GM13976 (cell line): ENCODE results near the gene SH3BP2.
A peak's percentile ranks its signal among the peaks of the same experiment; 100 is the strongest.

Source experiments
- DNase-seq: peaks from one replicate; pipeline ENCODE4 v3.0.0; 2012; ENCODE audit warnings: low spot score
- in situ Hi-C: fragments of 300-500 bp; cut with MboI; formaldehyde crosslinking; loops from one replicate; pipeline ENCODE4 v1.12.0; 2022; ENCODE audit warnings: low sequenced_read_pairs, mixed read lengths, inconsistent platforms; ENCODE audit not compliant: unreplicated experiment
- TF ChIP-seq, protein P1 (sequence below): IDR thresholded peaks from 2 replicates; pipeline ENCODE4 v1.5.1; 2012; ENCODE audit warnings: borderline replicate concordance, mild to moderate bottlenecking; ENCODE audit not compliant: insufficient read depth; ENCODE audit errors: extremely low read depth, missing control alignments, control extremely low read depth

Gene SH3BP2, protein sequence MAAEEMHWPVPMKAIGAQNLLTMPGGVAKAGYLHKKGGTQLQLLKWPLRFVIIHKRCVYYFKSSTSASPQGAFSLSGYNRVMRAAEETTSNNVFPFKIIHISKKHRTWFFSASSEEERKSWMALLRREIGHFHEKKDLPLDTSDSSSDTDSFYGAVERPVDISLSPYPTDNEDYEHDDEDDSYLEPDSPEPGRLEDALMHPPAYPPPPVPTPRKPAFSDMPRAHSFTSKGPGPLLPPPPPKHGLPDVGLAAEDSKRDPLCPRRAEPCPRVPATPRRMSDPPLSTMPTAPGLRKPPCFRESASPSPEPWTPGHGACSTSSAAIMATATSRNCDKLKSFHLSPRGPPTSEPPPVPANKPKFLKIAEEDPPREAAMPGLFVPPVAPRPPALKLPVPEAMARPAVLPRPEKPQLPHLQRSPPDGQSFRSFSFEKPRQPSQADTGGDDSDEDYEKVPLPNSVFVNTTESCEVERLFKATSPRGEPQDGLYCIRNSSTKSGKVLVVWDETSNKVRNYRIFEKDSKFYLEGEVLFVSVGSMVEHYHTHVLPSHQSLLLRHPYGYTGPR

DNA sequence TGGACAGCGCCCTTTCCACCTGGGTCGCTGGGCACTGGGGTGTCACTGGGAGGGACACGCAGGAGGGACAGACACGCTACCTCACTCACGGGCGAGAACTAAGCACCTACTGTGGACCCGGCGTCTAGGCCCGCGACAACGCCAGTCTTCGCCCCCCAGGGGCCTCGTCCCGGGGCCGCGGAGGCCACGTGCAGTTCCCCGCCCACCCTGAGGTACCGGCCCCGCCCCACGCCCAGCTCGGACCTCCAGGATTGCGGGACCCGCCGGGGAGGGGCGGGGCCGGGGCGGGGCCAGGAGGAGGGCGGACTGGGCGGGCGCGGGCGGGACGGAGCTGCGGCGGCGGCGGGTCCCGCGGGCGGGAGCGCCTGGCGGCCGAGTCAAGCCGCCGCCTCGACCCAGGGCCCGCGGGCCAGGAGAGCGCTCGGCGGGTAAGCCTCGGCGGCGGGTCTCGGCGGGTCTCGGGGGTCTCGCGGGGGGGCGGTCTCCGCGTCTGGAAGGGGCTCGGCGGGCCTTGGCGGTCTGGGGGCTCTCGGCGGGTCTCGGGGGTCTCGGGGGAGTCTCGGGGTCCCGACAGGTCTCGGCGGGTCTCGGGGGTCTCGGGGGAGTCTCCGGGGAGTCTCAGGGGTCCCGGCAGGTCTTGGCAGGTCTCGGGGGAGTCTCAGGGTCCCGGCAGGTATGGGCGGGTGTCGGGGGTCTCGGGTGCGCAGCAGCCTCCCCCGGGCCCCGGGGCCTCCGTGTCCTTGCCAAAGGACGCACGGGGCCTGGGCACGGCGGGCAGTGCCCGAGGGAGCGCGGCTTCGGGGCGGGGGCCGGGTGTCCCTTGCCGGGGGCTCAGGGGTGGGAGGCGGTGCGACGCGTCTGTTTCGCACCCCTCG is at the start of gene SH3BP2:
TSS of gene SH3BP2 (plus strand) at position 375 of the 875 bp plus-strand sequence. CDS start 27,533 bp downstream, outside the sequence.
- peak; percentile 91 for DNase-seq

DNA sequence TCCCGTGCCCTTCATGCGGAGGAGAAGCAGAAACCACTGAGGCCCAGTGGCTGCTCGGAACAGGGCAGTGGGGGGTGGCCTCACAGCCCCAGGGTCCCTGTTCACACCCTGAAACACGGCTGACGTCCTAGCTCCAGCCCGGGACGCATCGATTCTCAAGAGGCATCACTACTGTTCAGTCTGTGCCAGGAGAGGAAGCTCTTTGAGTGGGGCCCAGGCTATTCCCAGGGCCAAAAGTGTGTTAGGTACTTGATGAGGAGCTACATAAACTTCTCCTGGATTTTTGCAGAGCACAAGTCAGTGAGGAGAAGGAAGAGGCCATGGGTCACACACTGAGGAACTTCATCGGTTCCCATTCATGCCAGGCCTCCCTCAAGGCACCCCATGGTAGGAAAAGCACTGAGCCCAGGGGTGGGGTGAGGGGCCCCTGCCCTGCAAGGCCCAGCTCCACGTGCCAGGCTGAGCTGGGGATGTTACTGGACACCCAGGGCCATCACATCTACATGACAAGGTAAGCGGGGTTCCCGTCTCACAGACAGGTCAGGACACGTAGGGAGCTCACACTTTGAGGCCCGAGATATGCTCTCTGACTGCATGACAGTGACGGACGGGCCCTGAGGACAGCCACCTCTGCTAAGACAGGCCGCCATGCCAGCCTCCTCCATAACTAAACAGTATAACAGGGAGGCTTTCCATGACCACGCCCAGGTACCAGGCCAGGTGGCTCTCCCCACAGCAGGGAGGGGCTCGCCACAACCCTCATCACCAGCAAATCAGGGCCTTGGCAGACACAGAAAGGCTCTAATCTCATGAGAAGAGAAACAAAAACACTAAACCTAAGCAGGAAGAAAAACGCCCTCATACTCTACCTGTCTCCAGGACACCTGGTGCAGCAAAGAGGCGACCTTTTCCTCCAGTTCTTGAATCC is 49.1 kb upstream of the SH3BP2 start:
- DNase-seq = no peak
- in situ Hi-C loops = no loop called here
- TF ChIP-seq, protein P1, sequence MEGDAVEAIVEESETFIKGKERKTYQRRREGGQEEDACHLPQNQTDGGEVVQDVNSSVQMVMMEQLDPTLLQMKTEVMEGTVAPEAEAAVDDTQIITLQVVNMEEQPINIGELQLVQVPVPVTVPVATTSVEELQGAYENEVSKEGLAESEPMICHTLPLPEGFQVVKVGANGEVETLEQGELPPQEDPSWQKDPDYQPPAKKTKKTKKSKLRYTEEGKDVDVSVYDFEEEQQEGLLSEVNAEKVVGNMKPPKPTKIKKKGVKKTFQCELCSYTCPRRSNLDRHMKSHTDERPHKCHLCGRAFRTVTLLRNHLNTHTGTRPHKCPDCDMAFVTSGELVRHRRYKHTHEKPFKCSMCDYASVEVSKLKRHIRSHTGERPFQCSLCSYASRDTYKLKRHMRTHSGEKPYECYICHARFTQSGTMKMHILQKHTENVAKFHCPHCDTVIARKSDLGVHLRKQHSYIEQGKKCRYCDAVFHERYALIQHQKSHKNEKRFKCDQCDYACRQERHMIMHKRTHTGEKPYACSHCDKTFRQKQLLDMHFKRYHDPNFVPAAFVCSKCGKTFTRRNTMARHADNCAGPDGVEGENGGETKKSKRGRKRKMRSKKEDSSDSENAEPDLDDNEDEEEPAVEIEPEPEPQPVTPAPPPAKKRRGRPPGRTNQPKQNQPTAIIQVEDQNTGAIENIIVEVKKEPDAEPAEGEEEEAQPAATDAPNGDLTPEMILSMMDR = no peak

More for the DNA sequence above, at the start of gene SH3BP2:
- in situ Hi-C loops = no loop called here
- TF ChIP-seq, protein P1 = no peak

DNA sequence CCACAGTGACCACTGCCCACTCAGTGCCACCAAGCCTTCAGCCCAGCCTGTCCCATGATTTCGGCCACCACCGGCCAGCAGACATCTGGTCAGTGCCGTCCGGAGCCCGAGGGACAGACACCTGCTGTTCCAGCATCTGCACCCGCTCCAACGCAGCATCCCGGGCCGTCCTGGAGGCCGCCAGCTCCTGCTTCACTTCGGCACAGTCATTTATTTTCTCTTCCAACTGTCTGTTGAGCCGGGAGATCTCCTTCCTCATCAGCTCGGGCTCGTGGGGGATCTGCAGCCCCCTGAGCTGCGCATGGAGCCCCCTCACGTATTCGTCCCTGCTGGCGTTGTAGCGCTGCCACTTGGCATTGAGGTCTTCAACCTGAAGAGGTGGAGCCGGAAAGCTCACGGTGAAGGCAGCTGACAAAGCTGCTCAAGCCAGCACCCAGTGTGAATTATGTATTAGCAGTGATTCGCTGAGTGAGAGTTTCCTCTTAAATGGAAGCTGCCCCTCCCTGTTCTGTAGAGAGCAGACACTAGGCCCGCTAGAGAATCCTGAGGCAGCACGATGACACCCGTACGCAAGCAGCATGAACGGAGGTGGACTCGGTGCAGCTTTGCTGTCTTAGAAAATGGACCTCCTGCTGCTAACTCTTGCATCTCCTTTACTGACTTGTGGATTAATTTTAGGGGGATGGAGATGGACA is 48.2 kb upstream of the SH3BP2 start:
- in situ Hi-C loops = no loop called here
- DNase-seq = no peak

DNA sequence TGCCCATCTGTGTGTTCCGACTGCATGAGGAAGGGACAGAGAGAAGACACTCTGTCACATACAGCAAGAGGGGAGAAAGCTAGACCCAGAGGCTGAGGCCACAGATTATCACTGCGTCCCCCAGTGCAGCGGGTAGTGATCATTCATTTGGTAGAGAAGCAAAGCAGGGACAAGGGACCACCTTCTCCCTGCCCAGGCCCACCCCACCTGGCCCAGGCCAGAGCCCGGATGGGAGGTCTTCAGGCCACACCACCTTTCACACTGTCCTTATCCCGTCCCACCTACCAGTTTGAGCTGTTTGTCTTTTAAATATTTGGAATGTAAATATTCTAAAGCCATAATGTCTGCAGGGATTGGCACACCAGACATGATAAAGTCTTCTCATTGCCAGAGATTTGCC is 47.4 kb upstream of the SH3BP2 start:
- in situ Hi-C loops = no loop called here
- no peak for DNase-seq

More for the DNA sequence above, 48.2 kb upstream of the SH3BP2 start:
- TF ChIP-seq, protein P1 = no peak

DNA sequence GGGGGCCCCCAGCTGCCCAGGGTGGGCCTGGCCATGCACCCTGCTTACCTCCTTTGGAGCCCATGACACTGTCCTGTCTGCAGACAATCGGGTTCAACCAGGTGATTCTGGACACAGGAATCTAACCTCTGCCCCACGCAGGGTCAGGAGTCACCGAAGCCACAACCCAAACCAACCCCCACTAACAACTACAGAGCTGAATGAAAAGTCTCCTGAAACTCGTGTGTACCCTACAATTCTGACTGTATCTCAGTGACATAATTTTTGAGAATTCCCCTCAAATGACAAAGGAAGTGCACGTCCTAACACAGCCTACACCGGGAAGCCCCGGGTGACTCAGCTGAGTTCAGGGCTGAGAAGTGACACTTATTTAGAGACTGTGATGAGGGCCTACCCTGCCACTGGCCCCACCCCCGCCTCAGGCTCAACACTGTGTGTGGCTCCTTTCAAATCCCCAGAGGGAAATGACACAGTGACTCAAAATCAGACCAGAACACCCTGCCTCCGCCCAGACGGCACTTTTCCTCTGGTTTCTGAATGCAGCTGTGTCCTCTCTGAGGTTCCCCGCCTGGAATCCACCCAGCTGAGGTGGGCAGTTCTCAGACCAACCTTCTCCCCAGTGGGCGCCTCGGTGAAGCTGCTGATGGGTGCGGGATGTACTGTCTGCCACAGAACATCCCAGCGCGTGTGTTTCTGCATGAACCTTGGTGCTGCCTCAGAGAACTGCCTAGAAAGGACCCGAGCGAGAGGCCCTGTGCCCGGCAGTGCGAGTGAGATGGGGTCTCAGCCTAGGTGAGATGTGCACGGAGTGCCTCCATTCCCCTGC is 46.7 kb upstream of the SH3BP2 start:
- peak; percentile 95 for DNase-seq
- TF ChIP-seq, protein P1 = no peak

More for the DNA sequence above, 47.4 kb upstream of the SH3BP2 start:
- TF ChIP-seq, protein P1 = no peak

More for the DNA sequence above, 46.7 kb upstream of the SH3BP2 start:
- in situ Hi-C loops = no loop called here
